ENCODE results near the gene FOXL1. TPM values are rescaled to one million over a fixed set of nuclear protein-coding genes. Genes with fewer than 3 reads are reported as not detected.

The FOXL1 gene
- polyA plus RNA-seq, 3 donors: not detected

- no peak overlapping the region for H3K27ac ChIP-seq (ENCODE audit: low read depth in 1 of 2, low read length in 2 of 2)
- no peak overlapping the region for H3K4me2 ChIP-seq (replicated peaks; ENCODE audit: extremely low read depth, low read length, poor library complexity, severe bottlenecking)
- no peaks in the 10 kb centered on the region for H3K4me1 Mint-ChIP-seq
- no peak for DNase-seq
- intact Hi-C loops (cut with micrococcal nuclease): no loop called here
- no peak overlapping the region for H3K4me3 Mint-ChIP-seq
- no peaks in the 10 kb centered on the region for H3K36me3 ChIP-seq (replicated peaks in 1 of 2; ENCODE audit: control insufficient read depth in 1 of 2, insufficient read depth in 2 of 2, low read length in 2 of 2)
- peaks cover 0 to 2% (median 0%) of the 10 kb centered on the region in 7 donors for H3K9me3 Mint-ChIP-seq
- no peak overlapping the region for H3K9ac ChIP-seq (ENCODE audit: insufficient read depth, low read length, poor library complexity, severe bottlenecking)
- no peak overlapping the region for H3K4me3 ChIP-seq (replicated peaks in 1 of 3; ENCODE audit: low read depth in 2 of 3, low read length in 3 of 3)
- H3K9me3 ChIP-seq (replicated peaks in 1 of 2; ENCODE audit: control insufficient read depth in 1 of 2, insufficient read depth in 1 of 2, low read length in 2 of 2): no peaks in the 10 kb centered on the region
- TF ChIP-seq CTCF (IDR thresholded peaks at IDR 0.05): no peak
- H3K79me2 ChIP-seq (ENCODE audit: insufficient read depth, low read length): no peaks in the 10 kb centered on the region
- no peaks in the 10 kb centered on the region for H3K27me3 ChIP-seq (ENCODE audit: control insufficient read depth in 2 of 2, insufficient read depth in 2 of 2, low read length in 2 of 2)
- H3K27me3 Mint-ChIP-seq (ENCODE audit: low read depth in 3 of 3): peaks cover 1 to 5% (median 3%) of the 10 kb centered on the region in 3 donors
- no peaks in the 10 kb centered on the region for H3K36me3 Mint-ChIP-seq
- no peaks in the 10 kb centered on the region for H4K20me1 ChIP-seq (ENCODE audit: insufficient read depth, low read length)
- 85% methylated on average over 9 of the region's 16 CpGs for WGBS (ENCODE audit: insufficient coverage)
- H3K4me1 ChIP-seq (ENCODE audit: control insufficient read depth in 1 of 2, insufficient read depth in 2 of 2, low read length in 2 of 2): no peaks in the 10 kb centered on the region
- peak overlapping the region in 1 of 7 donors; percentile 47 for H3K27ac Mint-ChIP-seq
- H2AFZ ChIP-seq (ENCODE audit: insufficient read depth, low read depth, low read length, poor library complexity, severe bottlenecking): no peak overlapping the region
Observed at GRCh38 chr16:86618431-86619238, 40.3 kb downstream of the FOXL1 start.

- Histone ChIP-seq H3K4me3 (replicated peaks in 1 of 3; ENCODE audit: low read depth in 2 of 3, low read length in 3 of 3) (no peak overlapping the region), H3K36me3 (replicated peaks in 1 of 2; ENCODE audit: control insufficient read depth in 1 of 2, insufficient read depth in 2 of 2, low read length in 2 of 2) (no peaks in the 10 kb centered on the region), H3K27ac (ENCODE audit: low read depth in 1 of 2, low read length in 2 of 2) (no peak overlapping the region), H3K27me3 (ENCODE audit: control insufficient read depth in 2 of 2, insufficient read depth in 2 of 2, low read length in 2 of 2) (no peaks in the 10 kb centered on the region), H3K9me3 (replicated peaks in 1 of 2; ENCODE audit: control insufficient read depth in 1 of 2, insufficient read depth in 1 of 2, low read length in 2 of 2) (no peaks in the 10 kb centered on the region), H3K4me1 (ENCODE audit: control insufficient read depth in 1 of 2, insufficient read depth in 2 of 2, low read length in 2 of 2) (no peaks in the 10 kb centered on the region), H3K79me2 (ENCODE audit: insufficient read depth, low read length) (no peaks in the 10 kb centered on the region), H3K9ac (ENCODE audit: insufficient read depth, low read length, poor library complexity, severe bottlenecking) (no peak overlapping the region), H4K20me1 (ENCODE audit: insufficient read depth, low read length) (no peaks in the 10 kb centered on the region), H3K4me2 (replicated peaks; ENCODE audit: extremely low read depth, low read length, poor library complexity, severe bottlenecking) (no peak overlapping the region), H2AFZ (ENCODE audit: insufficient read depth, low read depth, low read length, poor library complexity, severe bottlenecking) (no peak overlapping the region)
- Mint-ChIP-seq H3K27me3 (ENCODE audit: low read depth in 3 of 3) (peaks cover 1 to 5% (median 3%) of the 10 kb centered on the region in 3 donors), H3K27ac (peak overlapping the region in 1 of 7 donors; percentile 78), H3K4me1 (no peaks in the 10 kb centered on the region), H3K36me3 (no peaks in the 10 kb centered on the region), H3K4me3 (no peak overlapping the region), H3K9me3 (peaks cover 0 to 2% (median 0%) of the 10 kb centered on the region in 7 donors)
- DNase-seq: no peak
- no peak for TF ChIP-seq CTCF (IDR thresholded peaks at IDR 0.05)
- WGBS (ENCODE audit: insufficient coverage): 94% methylated on average over 8 of the region's 23 CpGs
- intact Hi-C loops (cut with micrococcal nuclease): no loop called here
Observed at GRCh38 chr16:86619239-86619794, 41.0 kb downstream of the FOXL1 start.

All from CD14-positive monocyte (primary cell).